ENCODE data around the gene KDSR. TPM values are rescaled to one million over a fixed set of nuclear protein-coding genes. Genes with fewer than 3 reads are reported as not detected.

Gene KDSR
- total RNA-seq, 1 donor from 2014 or later = 42.0 TPM

GRCh38 chr18:63309422-63309821 lies 57.6 kb downstream of the KDSR start:
- no peaks in the 10 kb centered on the region for H3K27me3 ChIP-seq
- intact Hi-C loops (cut with DNase I) = no loop called here
- DNase-seq (ENCODE audit: extremely low spot score in 2 of 2) = no peak
- H3K27ac ChIP-seq = no peak overlapping the region
- H3K9me3 ChIP-seq = no peaks in the 10 kb centered on the region
- TF ChIP-seq CTCF (IDR thresholded peaks at IDR 0.05) (no peak), POLR2A (IDR thresholded peaks at IDR 0.05) (no peak), POLR2AphosphoS5 (IDR thresholded peaks at IDR 0.05; ENCODE audit: insufficient read depth in 1 of 2, low read depth in 1 of 2) (no peak)
- peaks cover 45% of the 10 kb centered on the region for H3K4me1 ChIP-seq
- H3K36me3 ChIP-seq = no peaks in the 10 kb centered on the region
- no peak overlapping the region for H3K4me3 ChIP-seq

- intact Hi-C loops (cut with DNase I) = no loop called here
- no peak for DNase-seq (ENCODE audit: extremely low spot score in 2 of 2)
These were observed 59.3 kb downstream of the KDSR start for GRCh38 chr18:63307551-63308200.

GRCh38 chr18:63306819-63307550 lies 60.0 kb downstream of the KDSR start:
- no peak for TF ChIP-seq POLR2AphosphoS5 (IDR thresholded peaks at IDR 0.05; ENCODE audit: insufficient read depth in 1 of 2, low read depth in 1 of 2)
- TF ChIP-seq POLR2A (IDR thresholded peaks at IDR 0.05) = no peak
- no peak for TF ChIP-seq CTCF (IDR thresholded peaks at IDR 0.05)
- no peak overlapping the region for H3K27ac ChIP-seq
- DNase-seq (ENCODE audit: extremely low spot score in 2 of 2) = no peak
- peaks cover 44% of the 10 kb centered on the region for H3K4me1 ChIP-seq
- intact Hi-C loops (cut with DNase I) = no loop called here
- H3K36me3 ChIP-seq = no peaks in the 10 kb centered on the region
- H3K9me3 ChIP-seq = no peaks in the 10 kb centered on the region
- no peaks in the 10 kb centered on the region for H3K27me3 ChIP-seq
- no peak overlapping the region for H3K4me3 ChIP-seq

More at GRCh38 chr18:63307551-63308200, 59.3 kb downstream of the KDSR start:
- Histone ChIP-seq H3K4me1 (peaks cover 46% of the 10 kb centered on the region), H3K9me3 (no peaks in the 10 kb centered on the region), H3K27ac (no peak overlapping the region), H3K4me3 (no peak overlapping the region), H3K27me3 (no peaks in the 10 kb centered on the region), H3K36me3 (no peaks in the 10 kb centered on the region)
- no peak for TF ChIP-seq CTCF (IDR thresholded peaks at IDR 0.05)
- TF ChIP-seq POLR2A (IDR thresholded peaks at IDR 0.05) = no peak
- TF ChIP-seq POLR2AphosphoS5 (IDR thresholded peaks at IDR 0.05; ENCODE audit: insufficient read depth in 1 of 2, low read depth in 1 of 2) = no peak

- no peak overlapping the region for H3K4me3 ChIP-seq
- no peak for DNase-seq (ENCODE audit: extremely low spot score in 2 of 2)
- H3K36me3 ChIP-seq = no peaks in the 10 kb centered on the region
- intact Hi-C loops (cut with DNase I) = no loop called here
- H3K27me3 ChIP-seq = no peaks in the 10 kb centered on the region
- H3K27ac ChIP-seq = no peak overlapping the region
- TF ChIP-seq CTCF (IDR thresholded peaks at IDR 0.05) (no peak), POLR2A (IDR thresholded peaks at IDR 0.05) (no peak), POLR2AphosphoS5 (IDR thresholded peaks at IDR 0.05; ENCODE audit: insufficient read depth in 1 of 2, low read depth in 1 of 2) (no peak)
- no peaks in the 10 kb centered on the region for H3K9me3 ChIP-seq
- peaks cover 37% of the 10 kb centered on the region for H3K4me1 ChIP-seq
These were observed 60.8 kb downstream of the KDSR start for GRCh38 chr18:63306249-63306648.

- no peak overlapping the region for H3K4me3 ChIP-seq
- H3K27me3 ChIP-seq = no peaks in the 10 kb centered on the region
- peaks cover 44% of the 10 kb centered on the region for H3K4me1 ChIP-seq
- peak overlapping the region; percentile 45 for H3K27ac ChIP-seq
- no peaks in the 10 kb centered on the region for H3K9me3 ChIP-seq
- DNase-seq (ENCODE audit: extremely low spot score in 2 of 2) = no peak
- intact Hi-C loops (cut with DNase I) = no loop called here
- H3K36me3 ChIP-seq = no peaks in the 10 kb centered on the region
- TF ChIP-seq POLR2A (IDR thresholded peaks at IDR 0.05) (no peak), POLR2AphosphoS5 (IDR thresholded peaks at IDR 0.05; ENCODE audit: insufficient read depth in 1 of 2, low read depth in 1 of 2) (no peak), CTCF (IDR thresholded peaks at IDR 0.05) (no peak)
These were observed 63.5 kb downstream of the KDSR start for GRCh38 chr18:63303547-63303946.
